ENCODE data around the gene LAMA3.

The LAMA3 gene

GRCh38 chr18:23951206-23951605, 262.0 kb downstream of the LAMA3 start:
- DNase-seq: no peak

- no peak for DNase-seq
Measured at GRCh38 chr18:23953984-23954383, 264.7 kb downstream of the LAMA3 start.

GRCh38 chr18:23956483-23956882, 267.2 kb downstream of the LAMA3 start:
- no peak for DNase-seq

GRCh38 chr18:23958036-23958435, 268.8 kb downstream of the LAMA3 start:
- DNase-seq: no peak

- DNase-seq: no peak
Measured at GRCh38 chr18:23963443-23964165, 274.4 kb downstream of the LAMA3 start.

GRCh38 chr18:23964282-23965238, 275.3 kb downstream of the LAMA3 start:
- no peak for DNase-seq

GRCh38 chr18:23966909-23967308, 277.7 kb downstream of the LAMA3 start:
- no peak for DNase-seq

GRCh38 chr18:23967321-23968089, 278.3 kb downstream of the LAMA3 start:
- DNase-seq: peak; percentile 35 to 54

- DNase-seq: no peak
Measured at GRCh38 chr18:23968638-23969604, 279.7 kb downstream of the LAMA3 start.

- no peak for DNase-seq
Measured at GRCh38 chr18:23969664-23970063, 280.4 kb downstream of the LAMA3 start.

- no peak for DNase-seq
Measured at GRCh38 chr18:23970161-23971096, 281.2 kb downstream of the LAMA3 start.

GRCh38 chr18:23971097-23971440, 281.8 kb downstream of the LAMA3 start:
- no peak for DNase-seq

GRCh38 chr18:23971666-23972230, 282.5 kb downstream of the LAMA3 start:
- no peak for DNase-seq

- no peak for DNase-seq
Measured at GRCh38 chr18:23972453-23972852, 283.2 kb downstream of the LAMA3 start.

- DNase-seq: no peak
Measured at GRCh38 chr18:23977103-23977502, 287.9 kb downstream of the LAMA3 start.

GRCh38 chr18:23977719-23978483, 288.6 kb downstream of the LAMA3 start:
- no peak for DNase-seq

- DNase-seq: no peak
Measured at GRCh38 chr18:23981369-23981980, 292.2 kb downstream of the LAMA3 start.

GRCh38 chr18:23982155-23983079, 293.2 kb downstream of the LAMA3 start:
- no peak for DNase-seq

Data from Kasumi-1 (cell line).